C1 segment of cervical spinal cord (tissue), 14 donors: ENCODE data around the gene MLST8.
"Not testable (repeated sequence)": the region's sequence is repeated elsewhere in the genome, so short reads cannot be mapped to it uniquely, and the experiment has no call there.

Source experiments
- DNase-seq, 14 donors: peaks; one replicate each; lab custom pipeline; 2025; lab: John Stamatoyannopoulos, UW

MLST8 gene

DNA sequence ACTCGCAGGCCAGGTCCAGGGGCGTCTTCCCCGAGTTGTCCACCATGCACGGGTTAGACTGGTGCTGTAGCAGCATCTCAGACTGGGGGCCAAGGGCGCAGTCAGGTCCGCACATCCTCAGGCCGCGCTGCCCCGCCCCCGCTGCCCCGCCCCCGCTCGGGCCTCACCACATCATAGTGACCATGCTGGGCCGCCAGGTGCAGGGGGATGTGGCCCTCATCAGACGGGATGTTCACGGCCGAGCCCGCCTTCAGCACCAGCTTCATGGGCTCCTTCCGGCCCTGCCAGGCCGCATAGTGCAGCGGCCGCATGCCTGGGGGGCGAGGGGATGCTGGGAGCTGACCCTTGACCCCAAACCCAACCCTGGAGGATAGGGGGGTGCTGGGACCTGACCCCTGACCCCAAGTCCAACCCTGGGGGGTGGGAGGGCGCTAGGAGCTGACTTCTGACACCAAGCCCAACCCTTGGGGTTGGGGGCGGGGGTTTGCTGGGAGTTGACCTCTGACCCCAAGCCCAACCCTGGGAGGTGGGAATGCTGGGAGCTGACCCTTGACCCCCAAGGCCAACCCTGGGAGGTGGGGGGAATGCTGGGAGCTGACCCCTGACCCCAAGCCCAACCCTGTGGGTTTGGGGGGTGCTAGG is 15.9 kb upstream of the MLST8 start:
- DNase-seq = no peak

DNA sequence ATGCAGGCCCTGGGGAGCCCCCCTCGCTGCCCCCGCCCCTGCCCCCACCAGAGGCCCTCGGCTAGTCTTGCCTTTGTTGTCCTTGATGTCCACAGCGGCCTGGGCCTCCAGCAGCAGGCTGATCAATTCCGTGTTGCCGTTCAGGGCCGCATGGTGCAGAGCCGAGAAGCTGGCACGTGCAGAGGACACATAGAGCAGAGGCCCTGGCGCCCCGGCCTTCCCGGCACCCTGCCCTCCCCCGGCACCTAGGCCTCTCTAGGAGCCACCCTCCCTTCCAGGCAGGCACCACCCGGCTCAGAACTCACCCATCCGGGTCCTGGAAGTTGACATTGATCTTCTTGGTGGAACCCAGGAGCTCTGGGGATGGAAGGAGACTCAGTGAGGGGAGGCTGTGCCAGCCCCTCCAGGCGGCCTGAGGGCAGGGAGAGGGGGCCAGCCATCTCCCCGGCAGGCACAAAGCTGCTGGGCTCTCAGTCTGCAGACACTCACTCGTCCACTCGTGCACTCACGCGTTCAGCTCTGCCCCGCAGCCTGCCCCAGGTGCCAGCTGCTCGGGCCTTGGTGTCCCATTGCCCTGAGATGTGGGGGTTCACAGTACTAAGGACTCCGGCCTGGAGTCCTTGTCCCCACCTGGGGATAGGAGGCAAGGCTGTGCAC is 15.1 kb upstream of the MLST8 start:
- DNase-seq = no peak

GRCh38 chr16:2190659-2191445 is 14.4 kb upstream of the MLST8 start:
- DNase-seq = peak in 9 of 14 donors; percentile 7 to 68 (median 34)

DNA sequence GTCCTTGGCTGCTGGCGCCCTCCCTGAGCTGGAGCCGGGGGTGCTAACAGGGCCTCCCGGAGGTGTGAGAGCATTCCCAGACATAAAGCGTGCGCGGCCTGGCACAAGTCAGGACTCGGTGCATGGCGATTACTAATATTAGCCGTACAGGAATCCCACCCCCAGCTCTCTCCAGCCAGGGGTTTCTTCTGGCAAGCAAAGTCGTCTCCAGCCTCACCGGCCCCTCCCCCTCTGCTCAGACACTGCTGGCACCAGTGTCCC is 13.9 kb upstream of the MLST8 start:
- DNase-seq = peak in 1 of 14 donors; percentile 50

DNA sequence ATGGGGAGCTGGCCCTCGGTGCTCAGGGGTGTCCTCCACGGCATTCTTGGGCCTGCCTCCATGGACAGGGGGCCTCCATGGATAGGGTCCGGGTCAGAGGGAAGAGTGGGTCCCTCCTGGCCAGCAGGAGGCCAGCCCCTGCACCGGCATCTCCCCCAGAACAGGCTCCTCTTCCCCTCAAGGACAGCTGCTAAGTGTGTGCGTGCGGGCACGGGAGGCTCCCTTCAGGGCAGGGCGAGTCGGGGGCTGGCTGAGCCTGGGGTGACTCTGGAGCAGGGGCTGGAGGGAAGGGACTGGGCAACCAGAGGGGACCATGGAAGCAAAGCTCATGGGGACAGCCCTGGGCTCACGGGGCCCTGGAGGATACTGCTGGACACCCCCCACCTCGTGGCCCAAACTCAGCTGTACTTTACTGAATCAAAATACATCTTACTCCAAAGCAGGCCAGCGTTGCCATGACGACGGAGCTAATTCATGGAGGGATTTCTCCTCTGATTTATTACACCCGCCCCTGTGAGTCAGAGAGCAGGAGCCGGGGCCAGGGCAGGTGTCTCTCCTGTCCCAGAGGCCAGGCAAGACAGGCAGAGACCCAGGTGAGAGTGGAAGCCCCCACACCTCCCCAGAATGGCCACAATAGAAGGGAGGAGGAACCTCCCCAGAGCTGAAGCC is 11.0 kb upstream of the MLST8 start:
- DNase-seq = no peak

GRCh38 chr16:2194852-2195321 is 10.4 kb upstream of the MLST8 start:
- peak in 1 of 14 donors; percentile 40 for DNase-seq

GRCh38 chr16:2195322-2196161 is 9.7 kb upstream of the MLST8 start:
- no peak for DNase-seq

DNA sequence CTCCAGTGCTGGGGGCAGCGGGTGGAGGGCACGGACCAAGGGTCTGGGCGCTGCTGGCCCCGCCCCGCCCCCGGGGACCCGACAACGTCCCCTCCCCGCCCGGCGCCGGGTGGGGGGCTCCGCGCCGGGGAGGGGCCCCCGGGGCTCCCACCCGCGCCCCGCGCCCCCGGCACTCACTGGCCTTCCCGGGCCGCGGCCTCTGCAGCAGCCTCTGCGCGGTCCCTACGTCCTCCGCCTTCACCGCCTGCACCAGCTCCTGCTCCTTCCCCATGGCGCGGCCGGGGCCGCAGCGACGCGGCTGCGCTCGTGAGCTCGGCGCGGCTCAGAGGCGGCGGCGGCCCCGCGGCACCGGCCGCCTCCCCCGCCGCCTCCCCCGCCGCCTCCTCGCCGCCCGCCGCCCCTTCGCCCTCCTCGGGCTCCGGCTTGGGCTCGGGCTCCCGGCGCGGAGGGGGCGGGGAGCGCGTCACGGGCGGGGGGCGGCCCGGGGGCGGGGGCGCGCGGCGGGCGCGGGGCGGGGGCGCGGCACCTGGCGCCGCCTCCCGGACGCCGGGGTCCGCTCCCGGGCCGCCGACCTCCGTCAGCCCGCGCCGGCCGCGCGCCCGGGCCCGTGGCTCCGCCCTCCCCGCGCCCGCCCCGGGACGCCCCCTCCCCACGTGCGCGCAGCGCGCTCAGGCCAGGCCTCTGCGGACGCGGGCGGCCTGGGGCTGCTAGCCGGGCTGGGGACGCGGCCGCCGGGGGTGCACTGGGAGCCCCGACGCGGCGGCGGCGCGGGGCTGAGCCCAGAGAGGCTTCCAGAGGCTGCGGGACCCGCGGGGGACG is 8.9 kb upstream of the MLST8 start, which contains the start of gene CASKIN1:
Gene CASKIN1, minus strand, starts transcription at position 444 of the 819 bp plus-strand sequence. Its CDS starts 173 bp downstream, at position 271.
- no peak for DNase-seq

DNA sequence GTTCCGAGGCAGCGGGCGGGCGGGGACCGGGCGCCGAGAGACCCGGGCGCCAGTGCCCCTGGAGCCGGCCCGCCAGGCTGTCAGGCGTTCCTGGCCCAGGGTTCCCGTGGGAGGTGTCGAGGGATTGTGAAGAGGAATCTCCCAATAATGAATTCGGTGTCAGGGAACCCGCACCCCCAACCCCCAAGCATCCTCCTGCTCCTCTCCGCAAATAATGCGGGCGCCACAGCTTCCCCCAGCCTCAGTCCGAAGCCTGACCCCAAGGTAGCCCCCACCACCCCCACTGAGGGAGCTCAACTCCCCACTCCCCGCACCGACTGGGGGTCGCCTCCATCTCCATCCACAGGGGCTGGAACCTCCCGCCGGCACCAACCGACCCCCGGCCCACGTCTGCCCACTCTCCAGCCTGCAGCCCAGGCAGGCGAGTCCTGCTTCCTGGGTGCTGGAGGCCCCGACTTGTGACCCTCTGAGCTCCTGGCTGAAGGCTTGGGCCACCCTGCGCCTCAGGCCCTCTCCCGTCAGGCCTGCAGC is 8.2 kb upstream of the MLST8 start:
- no peak for DNase-seq

- DNase-seq = no peak
These were observed 7.5 kb upstream of the MLST8 start for GRCh38 chr16:2197765-2198164.

- DNase-seq = no peak
These were observed 7.0 kb upstream of the MLST8 start for GRCh38 chr16:2198283-2198682.

GRCh38 chr16:2199095-2199494 is 6.2 kb upstream of the MLST8 start:
- no peak for DNase-seq

DNA sequence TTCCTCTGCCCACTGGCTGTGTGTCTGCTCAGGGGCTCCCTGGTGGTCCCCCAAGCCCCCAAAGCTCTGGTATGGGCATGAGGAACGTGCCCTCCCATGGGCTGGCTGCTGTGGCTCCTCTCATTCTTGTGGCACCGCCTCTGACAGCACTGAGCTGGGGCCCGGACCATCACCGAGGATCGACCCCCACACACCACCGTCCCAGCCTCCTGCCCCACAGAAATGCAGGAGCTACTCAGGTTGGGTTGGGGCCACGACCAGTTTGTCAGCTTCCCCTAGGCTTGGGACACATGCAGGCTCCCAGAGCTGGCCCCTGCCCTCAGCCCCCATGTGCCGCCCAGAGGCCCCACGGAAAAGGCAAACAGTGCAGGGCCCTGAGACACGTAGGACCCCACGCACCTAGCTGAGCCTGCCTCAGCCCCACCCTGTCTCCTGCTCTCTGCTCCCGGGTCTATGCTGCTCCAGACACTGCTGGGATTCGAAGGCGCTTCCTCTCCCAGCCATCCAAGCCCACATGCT is 5.6 kb upstream of the MLST8 start:
- no peak for DNase-seq

GRCh38 chr16:2200313-2200712 is 4.9 kb upstream of the MLST8 start:
- no peak for DNase-seq

DNA sequence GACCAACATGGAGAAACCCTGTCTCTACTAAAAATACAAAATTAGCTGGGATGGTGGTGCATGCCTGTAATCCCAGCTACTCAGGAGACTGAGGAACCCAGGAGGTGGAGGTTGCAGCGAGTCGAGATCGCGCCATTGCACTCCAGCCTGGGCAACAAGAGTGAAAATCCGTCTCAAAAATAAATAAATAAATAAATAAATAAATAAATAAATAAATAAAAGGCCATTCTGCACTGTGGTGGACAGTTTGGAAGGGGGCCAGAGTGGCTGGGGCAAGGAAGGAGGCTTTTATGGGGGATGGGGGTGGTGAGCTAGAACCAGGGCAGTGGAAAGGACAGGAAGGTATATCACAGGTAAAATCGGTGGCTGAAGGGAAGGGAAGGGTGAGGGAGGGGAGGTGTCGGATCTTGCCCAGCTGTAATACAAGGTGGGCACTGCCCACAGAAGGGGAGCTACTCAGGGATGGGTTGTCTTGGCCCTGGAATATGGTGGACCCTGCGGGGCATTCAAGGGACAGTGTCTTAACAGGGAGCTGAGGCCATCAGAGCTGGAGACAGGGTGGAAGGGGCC is 2.0 kb upstream of the MLST8 start:
- not testable (repeated sequence) for DNase-seq

DNA sequence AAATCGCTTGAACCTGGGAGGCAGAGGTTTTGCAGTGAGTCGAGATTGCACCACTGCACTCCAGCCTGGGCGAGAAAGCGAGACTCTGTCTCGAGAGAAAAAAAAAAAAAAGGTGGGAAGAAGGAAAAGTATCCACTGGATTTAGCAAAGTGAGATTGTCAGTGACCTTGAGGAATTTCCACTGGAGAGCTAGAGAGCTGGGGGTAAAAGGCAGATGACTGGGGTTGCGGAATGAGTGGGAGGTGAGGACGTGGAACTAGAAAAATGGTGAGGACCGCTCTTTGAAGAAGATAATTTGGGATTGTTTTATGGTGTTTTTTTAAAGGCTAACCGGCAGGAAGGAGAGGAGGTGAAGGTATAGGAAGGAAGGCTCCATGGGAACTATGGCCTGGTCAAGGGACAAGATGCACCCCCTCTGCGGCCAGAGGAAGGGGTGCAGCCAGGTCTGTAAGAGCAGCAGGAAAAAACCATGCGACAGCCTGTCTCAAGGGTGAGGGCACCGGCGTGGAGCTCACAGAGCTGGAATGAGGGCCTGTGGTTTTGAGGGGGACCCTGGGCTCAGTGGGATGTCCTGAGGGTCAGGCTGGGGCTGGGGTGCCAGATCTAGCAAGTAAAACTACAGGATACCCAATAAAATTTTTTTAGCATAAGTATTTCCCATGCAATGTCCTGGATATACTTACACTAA is 694 bp upstream of the MLST8 start:
- no peak for DNase-seq

- peak in 1 of 14 donors; percentile 55 for DNase-seq
These were observed 686 bp downstream of the MLST8 start for GRCh38 chr16:2205967-2206313.

GRCh38 chr16:2206420-2206779 is 1.1 kb downstream of the MLST8 start:
- DNase-seq = no peak
